Ecto neural progenitor cell (in vitro differentiated cells): ENCODE results near the gene TELO2.
"Not testable (repeated sequence)": the region's sequence is repeated elsewhere in the genome, so short reads cannot be mapped to it uniquely, and the experiment has no call there.

Experiments used
- DNase-seq: peaks from one replicate; pipeline ENCODE4 v3.0.0-alpha.2; 2018; ENCODE audit warnings: low spot score

TELO2 gene

GRCh38 chr16:1475552-1476114 lies 17.5 kb upstream of the TELO2 start:
- no peak for DNase-seq

GRCh38 chr16:1477033-1477432 lies 16.1 kb upstream of the TELO2 start:
- no peak for DNase-seq

GRCh38 chr16:1478937-1479336 lies 14.2 kb upstream of the TELO2 start:
- not testable (repeated sequence) for DNase-seq

GRCh38 chr16:1481906-1482835 lies 11.0 kb upstream of the TELO2 start:
- no peak for DNase-seq

- no peak for DNase-seq
Measured at GRCh38 chr16:1485847-1486496, 7.2 kb upstream of the TELO2 start.

GRCh38 chr16:1486551-1487390 lies 6.4 kb upstream of the TELO2 start:
- no peak for DNase-seq

GRCh38 chr16:1487395-1488053 lies 5.6 kb upstream of the TELO2 start:
- DNase-seq: no peak

GRCh38 chr16:1488054-1488601 lies 5.0 kb upstream of the TELO2 start:
- no peak for DNase-seq

- DNase-seq: no peak
Measured at GRCh38 chr16:1488619-1489018, 4.5 kb upstream of the TELO2 start, which contains the start of gene PTX4. Gene PTX4 (minus strand): TSS chr16:1488944. CDS start chr16:1488909, 35 bp downstream.

- DNase-seq: no peak
Measured at GRCh38 chr16:1489077-1489476, 4.1 kb upstream of the TELO2 start.

GRCh38 chr16:1491327-1491726 lies 1.8 kb upstream of the TELO2 start:
- no peak for DNase-seq

GRCh38 chr16:1492082-1492922 lies 858 bp upstream of the TELO2 start:
- DNase-seq: no peak

- no peak for DNase-seq
Measured at GRCh38 chr16:1493746-1494094, 560 bp downstream of the TELO2 start.

GRCh38 chr16:1494129-1494640 lies 1.0 kb downstream of the TELO2 start:
- DNase-seq: no peak

- DNase-seq: no peak
Measured at GRCh38 chr16:1494711-1495110, 1.6 kb downstream of the TELO2 start.

GRCh38 chr16:1495211-1495888 lies 2.2 kb downstream of the TELO2 start:
- DNase-seq: no peak

GRCh38 chr16:1495889-1496262 lies 2.7 kb downstream of the TELO2 start:
- no peak for DNase-seq

GRCh38 chr16:1496464-1496863 lies 3.3 kb downstream of the TELO2 start:
- no peak for DNase-seq

GRCh38 chr16:1497014-1497598 lies 3.9 kb downstream of the TELO2 start:
- DNase-seq: no peak
